GM12891 (cell line): ENCODE results near the gene KASH5.
A peak's percentile ranks its signal among the peaks of the same experiment; 100 is the strongest.

Experiments
- DNase-seq: peaks from one replicate; pipeline ENCODE4 v3.0.0; 2011; ENCODE audit warnings: low spot score; ENCODE audit not compliant: insufficient read length
- FAIRE-seq: peaks from 2 replicates; lab custom pipeline; 2011; peaks lifted over from hg19 to GRCh38; lab: Jason Lieb, UNC
- PAX5 ChIP-seq: IDR thresholded peaks from 2 replicates; pipeline ENCODE4 v1.6.1; 2011; ENCODE audit warnings: low read length, moderate library complexity, mild to moderate bottlenecking; ENCODE audit not compliant: insufficient read depth, severe bottlenecking
- POLR2A ChIP-seq: IDR thresholded peaks from 2 replicates; pipeline ENCODE4 v1.6.1; 2011; ENCODE audit warnings: low read depth, low read length, control low read depth
- POLR2AphosphoS5 ChIP-seq: IDR thresholded peaks from 2 replicates; pipeline ENCODE4 v1.6.1; 2011; ENCODE audit warnings: low read depth, low read length, control low read depth
- POU2F2 ChIP-seq: IDR thresholded peaks from 2 replicates; pipeline ENCODE4 v1.6.1; 2011; ENCODE audit warnings: low read depth, mild to moderate bottlenecking, control low read depth, low read length, moderate library complexity
- SPI1 ChIP-seq: IDR thresholded peaks from 2 replicates; pipeline ENCODE4 v1.6.1; 2011; ENCODE audit warnings: low read depth, low read length, control low read depth
- TAF1 ChIP-seq: IDR thresholded peaks from 2 replicates; pipeline ENCODE4 v1.6.1; 2011; ENCODE audit warnings: low read depth, low read length, control low read depth

Gene KASH5

GRCh38 chr19:49427339-49427738 is 39.3 kb downstream of the KASH5 start:
- TF ChIP-seq POU2F2 = no peak
- FAIRE-seq = no peak
- no peak for DNase-seq

GRCh38 chr19:49427855-49428546 is 40.0 kb downstream of the KASH5 start:
- TF ChIP-seq SPI1 = no peak
- no peak for TF ChIP-seq TAF1
- no peak for TF ChIP-seq POU2F2
- no peak for TF ChIP-seq PAX5
- no peak for TF ChIP-seq POLR2A
- TF ChIP-seq POLR2AphosphoS5 = no peak
- DNase-seq (no peak), FAIRE-seq (peak; percentile 83)

GRCh38 chr19:49428547-49429451 is 40.8 kb downstream of the KASH5 start:
- no peak for DNase-seq
- TF ChIP-seq POU2F2 (no peak), TAF1 (no peak), POLR2AphosphoS5 (no peak)
- no peak for FAIRE-seq

- no peak for TF ChIP-seq TAF1
- TF ChIP-seq POU2F2 = no peak
- no peak for TF ChIP-seq PAX5
- no peak for TF ChIP-seq POLR2AphosphoS5
- TF ChIP-seq POLR2A = no peak
- TF ChIP-seq SPI1 = no peak
- no peak for DNase-seq
- FAIRE-seq = no peak
Measured at GRCh38 chr19:49430172-49430677, 42.2 kb downstream of the KASH5 start.

- DNase-seq (no peak), FAIRE-seq (peak; percentile 80)
- TF ChIP-seq POU2F2 (no peak), SPI1 (no peak), POLR2AphosphoS5 (no peak), TAF1 (no peak), PAX5 (no peak), POLR2A (no peak)
Measured at GRCh38 chr19:49430678-49431329, 42.8 kb downstream of the KASH5 start.

DNA sequence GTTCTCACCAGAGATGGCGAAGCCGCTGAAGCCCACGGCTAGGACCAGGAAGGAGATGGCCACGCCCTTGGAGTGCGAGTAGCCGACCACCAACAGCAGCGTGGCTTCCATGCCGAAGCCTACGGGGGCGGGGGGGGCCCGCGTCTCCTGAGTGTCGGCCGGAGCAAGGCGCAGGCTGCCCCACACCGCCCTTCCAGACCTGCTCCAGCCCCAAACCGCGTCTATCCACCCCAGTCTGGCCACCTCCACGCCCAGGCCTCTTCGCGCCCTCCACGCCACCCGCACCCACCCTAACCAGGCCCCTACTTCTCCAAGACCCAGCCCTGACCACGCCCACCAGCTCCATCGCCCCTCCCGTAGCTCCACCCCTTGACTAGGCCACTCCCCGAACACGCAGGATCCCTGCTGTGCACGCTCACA is 43.3 kb downstream of the KASH5 start:
- TF ChIP-seq POLR2AphosphoS5 = no peak
- no peak for TF ChIP-seq PAX5
- TF ChIP-seq POLR2A = no peak
- TF ChIP-seq SPI1 = no peak
- no peak for TF ChIP-seq POU2F2
- no peak for TF ChIP-seq TAF1
- no peak for DNase-seq
- FAIRE-seq = no peak

DNA sequence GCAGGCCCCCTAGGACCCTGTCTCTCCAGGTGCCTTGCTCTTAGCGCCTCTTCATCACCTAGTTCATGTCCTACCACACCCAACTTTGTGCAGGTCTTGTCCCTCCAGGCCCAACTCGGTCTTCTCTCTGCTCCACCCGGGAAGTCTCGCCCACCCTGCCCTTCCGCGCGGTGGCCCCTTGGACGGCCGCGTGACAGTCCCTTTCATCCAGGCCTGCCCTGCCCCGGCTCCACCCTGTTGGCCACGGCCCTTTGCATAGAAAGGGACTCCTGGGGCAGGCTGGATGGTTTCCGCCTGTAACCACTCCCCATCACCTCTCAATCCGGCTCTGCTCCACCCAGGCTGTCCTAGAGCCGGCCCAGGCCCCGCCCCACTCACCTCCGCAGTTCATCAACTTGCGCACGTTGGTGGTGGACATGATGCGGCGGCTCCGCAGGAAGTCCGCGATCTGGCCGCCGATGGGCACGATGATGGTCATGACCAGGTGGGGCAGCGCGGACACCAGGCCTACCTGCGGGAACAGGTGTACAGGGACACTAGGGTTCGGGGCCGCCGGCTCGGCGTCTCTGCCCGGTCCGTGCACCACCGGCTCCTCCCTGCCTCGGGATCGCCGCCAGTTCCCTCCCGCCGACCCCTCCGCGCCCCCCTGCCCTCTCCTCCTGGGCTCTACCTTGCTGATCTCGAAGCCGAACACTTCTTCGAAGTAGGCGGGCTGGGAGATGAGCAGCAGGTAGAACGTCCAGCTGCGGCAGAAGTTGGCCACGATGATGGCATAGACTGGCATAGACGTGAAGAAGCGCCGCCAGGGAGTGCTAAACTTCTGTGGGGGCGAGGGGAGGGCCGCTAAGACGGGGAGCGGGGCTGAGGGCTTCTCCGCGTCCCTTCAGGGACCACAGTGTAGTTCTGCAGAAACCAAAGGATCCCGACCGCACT is 44.4 kb downstream of the KASH5 start:
- FAIRE-seq (peak; percentile 20), DNase-seq (no peak)
- TF ChIP-seq POLR2AphosphoS5 (no peak), POLR2A (no peak)

DNA sequence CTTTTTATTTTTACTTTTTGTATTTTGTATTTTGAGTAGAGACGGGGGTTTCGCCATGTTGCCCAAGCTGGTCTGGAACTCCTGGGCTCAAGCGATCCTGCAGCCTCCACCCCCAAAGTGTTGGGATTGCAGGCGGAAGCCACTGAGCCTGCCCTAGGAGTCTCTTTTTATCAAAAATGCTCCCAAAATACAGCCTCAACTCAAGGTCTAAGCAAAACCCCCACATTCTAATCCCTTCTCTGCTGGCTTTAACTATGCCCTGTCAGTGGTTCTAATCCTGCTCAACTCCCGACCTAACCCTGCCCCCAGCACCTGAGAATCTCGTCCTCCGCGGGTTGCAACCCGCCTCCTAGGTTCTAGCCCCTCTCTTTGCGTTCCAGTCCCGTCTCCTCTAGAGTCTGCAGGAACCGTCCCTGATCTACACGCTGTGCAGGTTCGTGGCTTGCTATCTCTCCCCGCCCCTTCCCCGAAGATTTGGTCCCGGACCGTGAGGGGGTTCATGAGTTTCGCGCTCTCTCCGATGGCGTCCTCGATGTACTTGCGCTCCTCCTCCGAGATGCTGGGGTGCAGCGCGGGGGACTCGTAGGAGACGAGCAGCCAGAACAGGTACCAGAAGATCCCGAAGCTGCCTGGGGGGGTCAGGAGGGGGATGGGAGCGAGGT is 45.3 kb downstream of the KASH5 start:
- TF ChIP-seq TAF1 (no peak), SPI1 (no peak), PAX5 (no peak), POLR2AphosphoS5 (no peak), POLR2A (no peak), POU2F2 (no peak)
- DNase-seq (no peak), FAIRE-seq (no peak)
